HTR-8/SVneo (cell line): ENCODE measurements around the gene ZNF608.

Source experiments
- DNase-seq: peaks from one replicate; pipeline ENCODE4 v3.0.0; 2011; ENCODE audit warnings: low spot score, mixed read lengths; ENCODE audit not compliant: insufficient read length
- FAIRE-seq: peaks from 2 replicates; lab custom pipeline; 2011; peaks lifted over from hg19 to GRCh38; lab: Jason Lieb, UNC

ZNF608 gene

GRCh38 chr5:124720593-124720992 is 25.8 kb downstream of the ZNF608 start:
- DNase-seq (no peak), FAIRE-seq (no peak)

DNA sequence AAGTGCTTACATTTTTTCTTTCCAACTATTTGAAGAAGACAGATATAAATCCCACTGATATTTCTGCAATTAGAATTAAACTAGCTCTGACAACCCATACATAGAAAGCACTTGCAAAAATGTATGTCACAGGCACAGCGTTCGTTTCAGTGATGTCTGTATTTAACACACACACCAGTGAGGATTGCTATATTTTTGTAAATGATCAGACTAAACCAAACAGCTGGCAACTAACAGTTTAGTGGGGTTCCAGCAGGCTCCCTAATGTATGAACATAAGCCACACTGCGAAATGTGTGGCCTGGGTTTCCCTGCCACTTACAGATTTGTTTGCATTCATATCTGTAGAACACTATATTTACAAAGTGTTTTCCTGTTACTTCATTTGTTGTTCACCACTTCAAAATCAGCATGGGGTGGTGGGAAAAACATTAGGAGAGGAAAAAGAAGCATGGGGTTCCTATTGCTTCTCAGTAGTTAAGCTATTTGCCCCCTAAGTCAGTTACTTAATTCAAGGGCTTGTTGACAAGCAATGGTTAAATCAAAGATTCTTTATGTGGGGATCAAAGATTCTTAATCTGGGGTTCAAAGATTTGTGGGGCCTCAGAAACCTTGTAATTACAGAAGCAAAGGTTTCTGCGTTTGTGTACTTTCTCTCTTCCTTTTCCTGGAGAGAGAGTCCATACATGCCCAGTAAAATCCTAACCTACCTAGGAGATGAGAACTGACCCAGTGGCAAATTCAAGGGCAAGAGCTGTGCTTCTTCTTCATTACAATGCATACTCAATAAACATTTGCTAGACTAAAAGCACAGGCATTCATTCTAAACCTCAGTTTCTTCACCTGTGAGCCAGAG is 27.1 kb downstream of the ZNF608 start:
- FAIRE-seq = no peak
- no peak for DNase-seq

GRCh38 chr5:124718380-124718789 is 28.1 kb downstream of the ZNF608 start:
- FAIRE-seq (no peak), DNase-seq (no peak)

- no peak for FAIRE-seq
- no peak for DNase-seq
Observed at GRCh38 chr5:124716169-124716568, 30.3 kb downstream of the ZNF608 start.

- FAIRE-seq = no peak
- DNase-seq = no peak
Observed at GRCh38 chr5:124714910-124715309, 31.5 kb downstream of the ZNF608 start.

GRCh38 chr5:124713595-124713994 is 32.8 kb downstream of the ZNF608 start:
- DNase-seq (no peak), FAIRE-seq (no peak)

DNA sequence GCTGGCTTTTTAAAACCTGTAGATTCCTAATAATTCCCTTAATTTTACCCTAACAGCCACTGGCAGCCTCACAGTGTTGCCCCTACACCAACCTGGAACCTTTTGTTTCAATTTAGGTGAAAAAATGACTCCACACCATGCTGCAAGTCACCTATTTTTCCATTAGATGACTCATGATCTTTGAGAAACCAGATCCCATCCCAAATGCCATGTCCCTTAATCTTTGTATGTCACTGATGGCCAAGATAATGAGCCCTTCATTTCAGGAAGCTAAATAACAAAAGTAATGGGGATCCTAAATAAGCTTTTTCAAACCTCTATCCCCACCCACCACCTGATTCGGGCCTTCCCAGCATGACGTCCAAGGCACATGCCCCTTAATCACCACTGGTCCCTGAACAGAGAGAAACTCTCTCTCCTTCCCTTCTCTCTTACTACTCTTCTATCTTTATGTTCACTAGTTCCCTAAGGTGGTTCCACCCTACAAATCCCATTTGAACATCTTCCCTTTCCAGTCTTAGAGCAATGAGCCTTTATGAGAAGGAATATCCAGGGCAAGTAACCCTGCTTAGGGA is 33.6 kb downstream of the ZNF608 start:
- no peak for FAIRE-seq
- no peak for DNase-seq

DNA sequence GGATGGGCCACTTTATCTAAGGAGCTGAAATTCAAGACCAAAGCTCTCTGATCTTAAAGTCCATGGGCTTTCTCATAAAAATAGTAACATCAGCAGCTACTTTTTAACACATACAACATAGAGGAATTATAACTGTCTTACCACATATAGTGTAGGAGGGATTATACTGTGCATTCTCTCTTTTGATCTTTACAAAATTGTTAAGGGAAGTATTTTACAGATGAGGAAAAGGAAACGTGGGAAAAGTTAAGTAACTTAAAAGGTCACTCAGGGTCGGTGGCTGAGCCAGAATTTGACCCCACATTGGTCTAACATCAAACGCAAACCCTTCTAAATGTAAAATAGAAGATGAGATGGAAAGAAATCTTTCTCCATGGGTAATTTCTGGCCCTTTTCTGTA is 38.4 kb downstream of the ZNF608 start:
- DNase-seq (no peak), FAIRE-seq (no peak)

DNA sequence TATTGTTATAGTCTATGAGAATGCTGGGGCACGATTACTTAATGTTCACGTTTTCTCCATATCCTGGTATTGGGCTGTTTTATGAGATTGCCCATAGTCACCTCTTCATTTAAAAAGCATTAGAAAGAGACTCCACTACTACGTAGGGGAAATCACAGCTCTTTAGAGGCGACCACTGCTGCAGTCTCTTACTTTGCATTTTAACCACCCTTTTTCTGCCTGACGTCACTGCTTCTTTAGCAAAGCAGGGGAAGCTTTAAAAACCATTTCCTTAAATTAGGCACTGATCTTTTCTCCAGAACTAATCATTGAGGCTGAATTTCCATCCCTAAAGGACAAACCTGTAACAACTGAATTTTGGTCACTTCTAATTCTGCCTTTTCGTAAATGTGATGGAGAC is 38.9 kb downstream of the ZNF608 start:
- FAIRE-seq = no peak
- no peak for DNase-seq

DNA sequence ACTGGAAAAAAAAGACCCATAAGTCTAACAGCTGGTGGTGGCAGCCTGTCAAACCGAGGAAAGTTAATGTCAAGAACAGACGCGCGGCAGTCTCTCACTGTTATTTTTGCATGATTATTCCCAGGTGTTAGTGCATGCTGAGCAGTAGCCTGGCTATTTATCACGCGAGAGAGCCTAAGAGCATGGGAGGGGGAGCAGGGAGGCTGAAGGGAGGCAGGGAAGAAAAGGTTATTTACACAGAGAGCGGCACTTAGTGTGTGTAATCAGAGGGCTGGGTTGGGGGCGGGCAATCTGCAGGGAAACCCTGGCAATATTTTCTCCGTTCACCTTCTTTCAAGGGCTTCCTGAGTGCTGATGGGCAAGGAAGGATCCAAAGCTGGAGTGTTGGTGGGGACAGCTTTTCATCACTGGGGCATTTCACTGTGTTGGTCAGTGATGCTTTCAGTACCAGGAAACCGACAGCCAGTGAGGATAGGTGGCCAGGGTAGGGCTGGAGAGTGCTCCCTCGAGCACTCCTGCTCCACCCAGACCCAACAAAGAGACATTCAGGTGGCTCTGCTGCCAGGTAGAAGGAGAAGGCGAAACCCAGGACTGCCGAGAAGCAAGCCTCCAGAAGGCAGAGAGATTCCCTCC is 39.6 kb downstream of the ZNF608 start:
- FAIRE-seq = no peak

DNA sequence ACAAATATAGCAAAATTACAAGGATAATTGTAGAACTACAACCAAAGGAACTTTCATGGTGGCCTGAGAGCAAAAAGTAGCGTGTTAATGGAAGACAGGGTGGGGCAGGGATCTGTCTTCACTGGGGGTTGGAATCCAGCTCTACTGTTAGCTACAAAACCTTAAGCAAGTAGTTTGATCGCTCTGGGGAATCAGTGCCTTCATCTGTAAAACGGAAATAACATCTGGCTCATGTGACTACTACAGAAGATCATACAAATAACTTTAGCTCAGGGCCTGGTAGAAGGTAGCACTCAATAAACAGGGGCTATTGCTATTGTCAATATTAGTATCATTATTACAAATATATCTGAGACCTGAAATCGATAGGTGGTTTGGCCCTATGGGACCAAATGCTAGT is 40.4 kb downstream of the ZNF608 start:
- DNase-seq = no peak
- no peak for FAIRE-seq

More for the DNA sequence above, 39.6 kb downstream of the ZNF608 start:
- DNase-seq = no peak

DNA sequence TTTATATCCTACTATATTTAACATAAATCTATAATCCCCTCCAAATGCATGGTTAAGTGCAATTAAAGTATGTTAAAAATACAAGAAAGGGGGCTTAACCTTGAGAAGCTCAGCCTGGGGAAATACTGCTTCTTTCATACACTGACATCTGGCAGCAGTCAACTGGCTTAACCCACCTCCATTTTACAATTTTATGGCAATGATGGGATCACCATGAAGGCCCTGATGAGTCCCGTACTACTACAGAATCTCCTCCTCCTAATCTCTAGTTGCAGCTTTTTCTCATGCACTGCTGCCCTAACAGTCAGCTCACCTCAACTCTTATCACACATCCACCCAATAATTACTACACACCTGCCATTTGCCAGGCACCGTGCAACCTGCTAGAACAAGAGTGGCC is 40.9 kb downstream of the ZNF608 start:
- FAIRE-seq = no peak
- no peak for DNase-seq

- DNase-seq = no peak
- no peak for FAIRE-seq
Observed at GRCh38 chr5:124704594-124705284, 41.7 kb downstream of the ZNF608 start.

- FAIRE-seq (no peak), DNase-seq (no peak)
Observed at GRCh38 chr5:124703995-124704394, 42.4 kb downstream of the ZNF608 start.

DNA sequence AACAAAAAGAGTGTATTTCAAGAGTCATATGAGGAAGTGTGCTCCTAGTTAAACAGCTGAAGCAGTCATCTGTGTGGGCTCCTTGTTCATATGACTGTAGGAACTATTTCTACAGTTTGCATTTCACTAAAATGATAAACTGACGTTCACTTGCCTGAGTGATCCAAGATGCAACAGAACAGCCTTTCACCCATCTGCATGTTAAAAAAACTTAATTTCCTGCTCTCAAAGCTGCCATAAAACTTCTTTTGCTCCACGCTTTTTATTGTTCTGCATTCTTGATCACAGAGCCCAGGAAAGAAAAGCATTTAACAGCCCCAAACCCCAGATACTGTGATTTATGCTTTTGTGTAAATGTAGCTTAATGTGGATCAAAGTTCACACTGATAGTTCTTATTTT is 43.9 kb downstream of the ZNF608 start:
- DNase-seq (no peak), FAIRE-seq (no peak)

DNA sequence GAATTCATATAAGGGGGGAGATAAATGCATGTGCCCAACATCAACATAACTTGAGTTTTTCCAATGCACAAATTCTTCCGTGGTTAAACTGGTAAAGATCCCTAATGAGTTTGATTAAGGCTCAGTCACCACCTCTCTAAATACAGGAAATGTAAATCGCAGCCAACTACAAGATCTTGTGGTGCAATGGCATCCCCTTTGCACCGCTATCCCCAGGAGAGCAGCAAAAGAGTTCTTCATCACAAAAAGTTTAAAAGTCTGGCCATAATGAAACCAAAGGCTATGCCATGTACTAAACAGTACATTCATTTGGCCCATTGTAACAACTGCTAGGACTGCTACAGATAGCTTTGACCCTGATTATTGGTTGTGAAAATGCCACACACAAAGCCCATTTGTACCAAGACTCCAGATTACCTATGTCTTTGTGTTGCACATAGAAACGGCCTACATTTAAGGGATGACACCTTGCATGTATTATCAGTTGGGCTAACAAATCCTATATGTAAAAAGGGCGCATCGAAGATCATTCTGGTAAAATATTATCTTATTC is 44.5 kb downstream of the ZNF608 start:
- FAIRE-seq (no peak), DNase-seq (no peak)

- DNase-seq = no peak
- no peak for FAIRE-seq
Observed at GRCh38 chr5:124701016-124701415, 45.4 kb downstream of the ZNF608 start.

- FAIRE-seq (no peak), DNase-seq (no peak)
Observed at GRCh38 chr5:124700333-124700732, 46.1 kb downstream of the ZNF608 start.

GRCh38 chr5:124698770-124699169 is 47.7 kb downstream of the ZNF608 start:
- DNase-seq = no peak
- no peak for FAIRE-seq

- no peak for FAIRE-seq
- DNase-seq = no peak
Observed at GRCh38 chr5:124697933-124698591, 48.4 kb downstream of the ZNF608 start.
